ENCODE results near the gene MCF2L2. TPM values are rescaled to one million over a fixed set of nuclear protein-coding genes. Genes with fewer than 3 reads are reported as not detected.

The MCF2L2 gene
- polyA plus RNA-seq, 2 of the 4 experiments (the other 2 are of a cell fraction), result 0.03 to 0.05 TPM

DNA sequence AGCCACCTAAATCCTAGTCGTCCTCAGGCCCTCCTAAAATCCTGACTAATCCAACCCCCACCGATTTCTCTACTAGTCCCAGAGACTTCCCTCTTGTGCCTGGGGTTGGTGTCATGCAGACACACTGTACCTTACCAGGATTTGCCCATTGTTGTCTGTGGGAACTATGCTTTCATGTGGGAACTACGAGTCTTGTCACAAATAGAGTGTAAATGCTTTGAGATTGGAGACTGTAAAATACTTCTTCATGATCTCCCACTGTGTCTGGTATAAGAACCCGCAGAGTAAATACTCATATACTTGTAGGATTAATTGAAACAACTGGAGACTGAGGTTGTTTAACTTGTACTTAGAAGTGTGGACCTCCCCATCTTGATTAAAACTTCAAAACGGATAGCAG is 164.2 kb downstream of the MCF2L2 start:
- Histone ChIP-seq H3K27ac (no peak overlapping the region), H3K4me1 (peaks cover 29% of the 10 kb centered on the region; the same call in 2 of the 3 replicates), H3K4me3 (no peak overlapping the region), H3K9me3 (no peaks in the 10 kb centered on the region), H3K4me2 (no peak overlapping the region)
- ChIA-PET POLR2A (interaction anchor here (2.5 kb wide), 1 partner anchor 10 kb away, joined by 12 read pairs; the partner anchor contains the start of gene B3GNT5), CTCF (no interaction called here)
- ATAC-seq, result no peak
- FAIRE-seq, result no peak
- no peak for TF ChIP-seq JUN (IDR thresholded peaks at IDR 0.05)
- no peak for TF ChIP-seq ZFP36 (IDR thresholded peaks at IDR 0.05; ENCODE audit: borderline replicate concordance, partially characterized antibody)
- no peak for TF ChIP-seq HOXA7 (CRISPR knock-in tag; IDR thresholded peaks at IDR 0.05)
- TF ChIP-seq, protein P1, sequence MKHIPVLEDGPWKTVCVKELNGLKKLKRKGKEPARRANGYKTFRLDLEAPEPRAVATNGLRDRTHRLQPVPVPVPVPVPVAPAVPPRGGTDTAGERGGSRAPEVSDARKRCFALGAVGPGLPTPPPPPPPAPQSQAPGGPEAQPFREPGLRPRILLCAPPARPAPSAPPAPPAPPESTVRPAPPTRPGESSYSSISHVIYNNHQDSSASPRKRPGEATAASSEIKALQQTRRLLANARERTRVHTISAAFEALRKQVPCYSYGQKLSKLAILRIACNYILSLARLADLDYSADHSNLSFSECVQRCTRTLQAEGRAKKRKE (CRISPR knock-in tag; IDR thresholded peaks at IDR 0.05; ENCODE audit: low read depth), result no peak
- TF ChIP-seq SREBF2 (IDR thresholded peaks at IDR 0.05), result no peak
- TF ChIP-seq POLR2A (IDR thresholded peaks at IDR 0.05; ENCODE audit: low read length), result no peak
- WGBS (ENCODE audit: missing lambda C conversion rate), result 77% methylated on average over 5 of the region's 5 CpGs
- no peak for DNase-seq (ENCODE audit: low read depth in 1 of 2, low spot score in 1 of 2)

DNA sequence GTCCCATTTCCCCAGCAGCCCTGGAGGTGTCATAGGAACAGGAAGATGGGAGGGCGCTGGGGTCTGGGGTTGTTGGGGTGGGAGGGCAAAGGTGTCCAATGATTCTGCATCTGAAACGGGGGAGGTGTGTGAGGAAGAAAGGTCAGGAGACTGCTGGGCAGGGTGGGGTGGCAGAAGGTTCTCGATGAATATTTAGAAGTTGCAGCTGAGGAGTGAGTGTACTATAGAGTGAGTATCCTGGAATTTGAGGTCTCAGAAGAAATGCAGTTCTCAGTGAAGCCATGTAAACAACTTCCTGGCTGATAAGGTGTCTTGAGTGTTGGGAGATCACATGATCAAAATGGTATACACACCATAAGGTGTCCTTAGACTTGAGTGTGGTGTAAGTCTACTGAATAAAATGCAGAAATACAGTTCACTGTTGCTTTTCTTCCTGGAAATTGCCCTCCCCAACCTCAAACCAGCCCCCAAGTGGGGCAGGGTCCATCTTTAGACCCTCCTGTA is 165.5 kb downstream of the MCF2L2 start:
- TF ChIP-seq KDM1A (IDR thresholded peaks at IDR 0.05; ENCODE audit: low read depth) (no peak), ZC3H11A (IDR thresholded peaks at IDR 0.05) (no peak)
- TF ChIP-seq, protein P1 (CRISPR knock-in tag; IDR thresholded peaks at IDR 0.05; ENCODE audit: low read depth), result no peak
- Histone ChIP-seq H3K27ac (no peak overlapping the region), H3K9me3 (no peaks in the 10 kb centered on the region), H3K4me3 (no peak overlapping the region), H3K4me1 (peaks cover 29% of the 10 kb centered on the region; the same call in 2 of the 3 replicates), H3K4me2 (no peak overlapping the region)
- POLR2A ChIA-PET, result no interaction called here
- FAIRE-seq (no peak), DNase-seq (ENCODE audit: low read depth in 1 of 2, low spot score in 1 of 2) (no peak), ATAC-seq (no peak)
- WGBS (ENCODE audit: missing lambda C conversion rate), result 86% methylated on average over 2 of the region's 3 CpGs
- CTCF ChIA-PET, result interaction anchor here (0.6 to 1.0 kb wide), 2 partner anchors 10 to 12 kb away, joined by 3 to 4 read pairs; partner anchors contain the start of gene B3GNT5

DNA sequence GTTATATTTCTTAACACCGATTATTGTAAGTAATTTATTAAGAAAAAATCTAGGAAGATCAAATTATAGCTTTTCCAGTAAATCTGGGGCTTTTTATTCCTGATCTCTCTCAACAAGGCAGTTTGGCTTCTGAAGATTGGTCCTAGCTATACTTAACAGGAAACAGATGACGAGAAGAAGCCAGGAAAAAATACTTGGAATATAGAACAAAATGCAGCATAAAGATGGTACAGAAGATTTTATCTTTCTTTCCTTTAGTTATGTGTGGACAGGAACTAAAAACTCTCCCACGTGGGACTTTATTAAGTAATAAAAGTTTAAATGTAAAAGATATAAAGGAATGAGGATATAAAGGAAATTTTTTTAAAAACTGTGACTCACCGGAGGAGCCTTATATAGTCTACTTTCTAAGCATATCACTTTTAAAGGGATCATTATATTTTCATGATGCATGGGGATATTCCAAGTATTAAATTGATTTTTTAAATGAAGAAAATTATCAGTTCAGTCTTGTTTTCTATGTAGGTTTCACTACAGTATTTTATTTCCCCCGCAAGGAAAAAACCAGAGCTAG is 167.2 kb downstream of the MCF2L2 start:
- no peak for FAIRE-seq
- POLR2A ChIA-PET, result no interaction called here
- Histone ChIP-seq H3K27ac (no peak overlapping the region), H3K9me3 (no peaks in the 10 kb centered on the region), H3K4me2 (no peak overlapping the region), H3K4me3 (no peak overlapping the region), H3K4me1 (peaks cover 23% of the 10 kb centered on the region; the same call in 2 of the 3 replicates)
- CTCF ChIA-PET, result interaction anchor here (0.9 to 1.1 kb wide), 2 partner anchors 72 to 121 kb away, joined by 3 to 6 read pairs; no protein-coding TSS in a partner anchor
- TF ChIP-seq FOSL2 (IDR thresholded peaks at IDR 0.05) (no peak), FOSL2 (CRISPR knock-in tag; IDR thresholded peaks at IDR 0.05) (no peak)
- no peak for ATAC-seq
- WGBS (ENCODE audit: missing lambda C conversion rate), result 74% methylated on average over 5 of the region's 5 CpGs
- DNase-seq (ENCODE audit: low read depth in 1 of 2, low spot score in 1 of 2), result no peak

DNA sequence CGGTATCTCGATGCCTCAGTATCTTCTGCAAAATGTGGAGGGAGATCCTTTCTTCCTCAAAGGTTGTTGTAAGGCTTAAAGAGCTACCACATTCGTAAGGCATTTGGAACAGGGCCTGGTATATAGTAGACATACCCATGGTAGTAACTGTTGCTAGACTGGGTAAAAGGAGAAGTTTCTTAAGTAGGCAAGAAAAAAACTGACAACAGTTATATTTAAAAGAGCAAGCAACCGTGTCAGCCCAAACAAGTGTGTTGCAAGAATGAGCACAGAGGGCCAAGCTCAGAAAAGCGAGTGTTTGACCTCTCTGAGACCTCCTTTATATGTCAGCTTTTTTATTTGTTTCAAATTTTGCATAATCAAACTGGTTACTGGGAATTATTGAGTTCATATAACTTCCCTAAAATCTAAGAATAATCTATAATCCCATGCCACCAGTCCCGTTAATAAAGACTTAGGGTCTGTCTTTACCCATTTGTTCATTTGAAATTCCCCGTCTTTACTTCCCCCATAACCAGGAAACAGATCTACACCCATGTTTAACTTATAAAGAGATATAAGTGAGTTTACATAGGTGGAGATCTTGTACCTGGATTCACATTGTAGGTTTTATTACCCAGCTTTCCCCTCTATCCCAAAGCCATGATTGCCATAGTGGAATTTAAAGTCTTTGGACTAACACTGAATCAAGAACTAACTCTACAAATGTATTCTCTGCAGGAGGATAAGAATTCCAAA is 168.1 kb downstream of the MCF2L2 start:
- 81% methylated on average over 7 of the region's 7 CpGs for WGBS (ENCODE audit: missing lambda C conversion rate)
- ATAC-seq, result no peak
- Histone ChIP-seq H3K4me3 (no peak overlapping the region), H3K4me2 (no peak overlapping the region), H3K27ac (no peak overlapping the region), H3K9me3 (no peaks in the 10 kb centered on the region), H3K4me1 (peaks cover 16% of the 10 kb centered on the region; the same call in 2 of the 3 replicates)
- POLR2A ChIA-PET, result no interaction called here
- no peak for FAIRE-seq
- DNase-seq (ENCODE audit: low read depth in 1 of 2, low spot score in 1 of 2), result no peak
- TF ChIP-seq RNF2 (IDR thresholded peaks at IDR 0.05; ENCODE audit: borderline replicate concordance, low read depth) (no peak), CBX2 (IDR thresholded peaks at IDR 0.05; ENCODE audit: borderline replicate concordance, low read depth) (no peak), TFCP2L1 (CRISPR knock-in tag; IDR thresholded peaks at IDR 0.05) (no peak), NR3C1 (IDR thresholded peaks at IDR 0.05) (no peak), ZFP36 (IDR thresholded peaks at IDR 0.05; ENCODE audit: borderline replicate concordance, partially characterized antibody) (no peak)
- TF ChIP-seq, protein P2, sequence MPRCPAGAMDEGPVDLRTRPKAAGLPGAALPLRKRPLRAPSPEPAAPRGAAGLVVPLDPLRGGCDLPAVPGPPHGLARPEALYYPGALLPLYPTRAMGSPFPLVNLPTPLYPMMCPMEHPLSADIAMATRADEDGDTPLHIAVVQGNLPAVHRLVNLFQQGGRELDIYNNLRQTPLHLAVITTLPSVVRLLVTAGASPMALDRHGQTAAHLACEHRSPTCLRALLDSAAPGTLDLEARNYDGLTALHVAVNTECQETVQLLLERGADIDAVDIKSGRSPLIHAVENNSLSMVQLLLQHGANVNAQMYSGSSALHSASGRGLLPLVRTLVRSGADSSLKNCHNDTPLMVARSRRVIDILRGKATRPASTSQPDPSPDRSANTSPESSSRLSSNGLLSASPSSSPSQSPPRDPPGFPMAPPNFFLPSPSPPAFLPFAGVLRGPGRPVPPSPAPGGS (IDR thresholded peaks at IDR 0.05), result no peak
- TF ChIP-seq, protein P3, sequence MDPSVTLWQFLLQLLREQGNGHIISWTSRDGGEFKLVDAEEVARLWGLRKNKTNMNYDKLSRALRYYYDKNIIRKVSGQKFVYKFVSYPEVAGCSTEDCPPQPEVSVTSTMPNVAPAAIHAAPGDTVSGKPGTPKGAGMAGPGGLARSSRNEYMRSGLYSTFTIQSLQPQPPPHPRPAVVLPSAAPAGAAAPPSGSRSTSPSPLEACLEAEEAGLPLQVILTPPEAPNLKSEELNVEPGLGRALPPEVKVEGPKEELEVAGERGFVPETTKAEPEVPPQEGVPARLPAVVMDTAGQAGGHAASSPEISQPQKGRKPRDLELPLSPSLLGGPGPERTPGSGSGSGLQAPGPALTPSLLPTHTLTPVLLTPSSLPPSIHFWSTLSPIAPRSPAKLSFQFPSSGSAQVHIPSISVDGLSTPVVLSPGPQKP (IDR thresholded peaks at IDR 0.05; ENCODE audit: low read depth, low read length), result no peak
- CTCF ChIA-PET, result interaction anchor here (1.1 kb wide), 1 partner anchor 122 kb away, joined by 6 read pairs; no protein-coding TSS in a partner anchor
